PC-3 (cell line): ENCODE results near the gene ZBTB46.
"Not testable (repeated sequence)": the region's sequence is repeated elsewhere in the genome, so short reads cannot be mapped to it uniquely, and the experiment has no call there.

ENCODE experiments used
- EZH2 ChIP-seq: fragments of 300-600 bp; sonication (generic); IDR thresholded peaks from one replicate; pipeline ENCODE4 v1.6.1; 2017; ENCODE audit warnings: antibody characterized with exemption, mild to moderate bottlenecking, low read length; ENCODE audit not compliant: unreplicated experiment
- EZH2phosphoT487 ChIP-seq: fragments of 300-600 bp; sonication (generic); IDR thresholded peaks from 2 replicates; pipeline ENCODE4 v1.6.1; 2018; ENCODE audit warnings: mild to moderate bottlenecking, antibody characterized with exemption, low read length, borderline replicate concordance
- TF ChIP-seq, protein P1 (sequence below): fragments of 300-600 bp; sonication (generic); conservative IDR thresholded peaks from 2 replicates; pipeline ENCODE4 v1.5.1; 2017; ENCODE audit warnings: antibody characterized with exemption, low read depth, mild to moderate bottlenecking, low read length

DNA sequence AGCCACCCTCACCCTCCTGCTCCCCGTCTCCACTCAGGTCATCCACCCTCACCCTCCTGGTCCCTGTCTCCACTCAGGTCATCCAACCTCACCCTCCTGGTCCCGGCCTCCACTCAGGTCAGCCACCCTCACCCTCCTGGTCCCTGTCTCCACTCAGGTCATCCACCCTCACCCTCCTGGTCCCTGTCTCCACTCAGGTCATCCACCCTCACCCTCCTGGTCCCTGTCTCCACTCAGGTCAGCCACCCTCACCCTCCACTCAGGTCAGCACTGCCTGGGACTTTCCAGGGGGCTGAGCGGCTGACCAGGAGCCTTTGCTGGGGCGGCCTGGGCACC lies 22.6 kb upstream of the ZBTB46 start:
- TF ChIP-seq, protein P1, sequence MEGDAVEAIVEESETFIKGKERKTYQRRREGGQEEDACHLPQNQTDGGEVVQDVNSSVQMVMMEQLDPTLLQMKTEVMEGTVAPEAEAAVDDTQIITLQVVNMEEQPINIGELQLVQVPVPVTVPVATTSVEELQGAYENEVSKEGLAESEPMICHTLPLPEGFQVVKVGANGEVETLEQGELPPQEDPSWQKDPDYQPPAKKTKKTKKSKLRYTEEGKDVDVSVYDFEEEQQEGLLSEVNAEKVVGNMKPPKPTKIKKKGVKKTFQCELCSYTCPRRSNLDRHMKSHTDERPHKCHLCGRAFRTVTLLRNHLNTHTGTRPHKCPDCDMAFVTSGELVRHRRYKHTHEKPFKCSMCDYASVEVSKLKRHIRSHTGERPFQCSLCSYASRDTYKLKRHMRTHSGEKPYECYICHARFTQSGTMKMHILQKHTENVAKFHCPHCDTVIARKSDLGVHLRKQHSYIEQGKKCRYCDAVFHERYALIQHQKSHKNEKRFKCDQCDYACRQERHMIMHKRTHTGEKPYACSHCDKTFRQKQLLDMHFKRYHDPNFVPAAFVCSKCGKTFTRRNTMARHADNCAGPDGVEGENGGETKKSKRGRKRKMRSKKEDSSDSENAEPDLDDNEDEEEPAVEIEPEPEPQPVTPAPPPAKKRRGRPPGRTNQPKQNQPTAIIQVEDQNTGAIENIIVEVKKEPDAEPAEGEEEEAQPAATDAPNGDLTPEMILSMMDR, result not testable (repeated sequence)
- not testable (repeated sequence) for TF ChIP-seq EZH2phosphoT487, EZH2
